A549 (cell line): ENCODE data around the gene USP6NL. TPM values are rescaled to one million over a fixed set of nuclear protein-coding genes. Genes with fewer than 3 reads are reported as not detected.

Source experiments
- ATAC-seq, 2 experiments: fragments of 200-7000 bp in 1 of 2; fragments of >200 bp in 1 of 2; cut with Nextera tagmentation in 1 of 2; cut with Tn5 transposase in 1 of 2; 3 replicates each; pipeline versions ENCODE4 v1.8.0 to v1.9.1; 2018 to 2020; ENCODE audit warnings: mild to moderate bottlenecking in 1 of 2, moderate library complexity in 1 of 2
- CTCF ChIA-PET: fragments of 300-600 bp; sonication (Branson Sonifier 250); formaldehyde crosslinking; extraction: SDS; loops from one replicate; lab custom pipeline; 2021; ENCODE audit warnings: antibody characterized with exemption, inconsistent platforms; lab: Yijun Ruan, JAX
- POLR2A ChIA-PET: fragments of 350-600 bp; formaldehyde crosslinking; extraction: SDS; loops from one replicate; lab custom pipeline; 2021; ENCODE audit warnings: antibody characterized with exemption, inconsistent platforms; lab: Yijun Ruan, JAX
- DNase-seq, 2 experiments: peaks; one replicate each; pipeline versions ENCODE4 v3.0.0 to v3.0.0-alpha.2; 2011 to 2016; ENCODE audit warnings: low read depth in 1 of 2, low spot score in 1 of 2
- FAIRE-seq: peaks from 2 replicates; lab custom pipeline; 2011; peaks lifted over from hg19 to GRCh38; lab: Jason Lieb, UNC
- H3K27ac ChIP-seq, 2 experiments: fragments of >200 bp; sonication (Bioruptor Twin); formaldehyde crosslinking; 3 replicates each; pipeline ENCODE4 v1.5.1; 2016 to 2017
- H3K4me1 ChIP-seq: fragments of >200 bp; sonication (Bioruptor Twin); formaldehyde crosslinking; 3 replicates; pipeline ENCODE4 v1.6.1; 2016
- H3K4me2 ChIP-seq: fragments of >200 bp; sonication (Bioruptor Twin); formaldehyde crosslinking; 3 replicates; pipeline ENCODE4 v1.6.1; 2016
- H3K4me3 ChIP-seq: fragments of >200 bp; sonication (Bioruptor Twin); formaldehyde crosslinking; 3 replicates; pipeline ENCODE4 v1.5.1; 2016
- H3K9me3 ChIP-seq: fragments of >200 bp; sonication (Bioruptor Twin); formaldehyde crosslinking; 3 replicates; pipeline ENCODE4 v1.6.1; 2016
- BHLHE40 ChIP-seq: IDR thresholded peaks from 2 replicates; pipeline ENCODE4 v1.6.1; 2012; ENCODE audit warnings: low read depth, low read length, inconsistent platforms
- CEBPB ChIP-seq, 2 experiments: fragments of >200 bp in 1 of 2; sonication (Bioruptor Twin) in 1 of 2; formaldehyde crosslinking in 1 of 2; IDR thresholded peaks; 2 replicates each; pipeline ENCODE4 v1.6.1; 2012 to 2016
- CHD2 ChIP-seq: fragments of 150-350 bp; IDR thresholded peaks from 2 replicates; pipeline ENCODE4 v1.6.1; 2014; ENCODE audit warnings: low read length; ENCODE audit not compliant: partially characterized antibody
- CHD4 ChIP-seq: fragments of 200-600 bp; sonication (generic); IDR thresholded peaks from 2 replicates; pipeline ENCODE4 v1.6.1; 2016; ENCODE audit warnings: antibody characterized with exemption, mild to moderate bottlenecking, borderline replicate concordance
- EHF ChIP-seq: fragments of 250-450 bp; sonication (Bioruptor Pico); IDR thresholded peaks from 2 replicates; pipeline ENCODE4 v1.5.0; 2020; ENCODE audit warnings: mild to moderate bottlenecking
- EHMT2 ChIP-seq: fragments of 200-600 bp; sonication (generic); IDR thresholded peaks from 2 replicates; pipeline ENCODE4 v1.6.1; 2016; ENCODE audit warnings: antibody characterized with exemption, low read depth, mild to moderate bottlenecking, moderate library complexity
- EP300 ChIP-seq, 2 experiments: fragments of >200 bp; sonication (Bioruptor Twin); formaldehyde crosslinking; IDR thresholded peaks; 2 replicates in 1 of 2; 3 replicates in 1 of 2; pipeline ENCODE4 v1.6.1; 2016 to 2017
- ESRRA ChIP-seq: fragments of 150-350 bp; IDR thresholded peaks from 2 replicates; pipeline ENCODE4 v1.6.1; 2014; ENCODE audit warnings: mild to moderate bottlenecking, low read length, borderline replicate concordance
- HES2 ChIP-seq: fragments of >200 bp; sonication (Bioruptor Twin); formaldehyde crosslinking; IDR thresholded peaks from 2 replicates; pipeline ENCODE4 v1.6.1; 2016
- HOXB5 ChIP-seq: fragments of 250-450 bp; sonication (Bioruptor Pico); IDR thresholded peaks from 2 replicates; pipeline ENCODE4 v1.5.0; 2020; ENCODE audit warnings: mild to moderate bottlenecking, moderate library complexity
- JUN ChIP-seq, 2 experiments: fragments of >200 bp; sonication (Bioruptor Twin); formaldehyde crosslinking; IDR thresholded peaks; 2 replicates in 1 of 2; 3 replicates in 1 of 2; pipeline ENCODE4 v1.6.1; 2016 to 2017
- KDM5A ChIP-seq: fragments of 200-600 bp; sonication (generic); IDR thresholded peaks from 2 replicates; pipeline ENCODE4 v1.6.1; 2016; ENCODE audit warnings: antibody characterized with exemption, mild to moderate bottlenecking
- MAX ChIP-seq: IDR thresholded peaks from 2 replicates; pipeline ENCODE4 v1.6.1; 2012
- NPAS2 ChIP-seq: fragments of 250-450 bp; sonication (Bioruptor Pico); IDR thresholded peaks from 2 replicates; pipeline ENCODE4 v1.8.0; 2022; ENCODE audit warnings: mild to moderate bottlenecking, moderate library complexity, borderline replicate concordance
- POLR2A ChIP-seq: IDR thresholded peaks from 2 replicates; pipeline ENCODE4 v1.6.1; 2012; ENCODE audit warnings: mild to moderate bottlenecking, low read length
- RARB ChIP-seq: fragments of 250-450 bp; sonication (Bioruptor Pico); IDR thresholded peaks from 2 replicates; pipeline ENCODE4 v1.8.0; 2021; ENCODE audit warnings: mild to moderate bottlenecking, moderate library complexity
- RCOR1 ChIP-seq: fragments of 150-350 bp; IDR thresholded peaks from 2 replicates; pipeline ENCODE4 v1.6.1; 2014; ENCODE audit warnings: antibody characterized with exemption, low read length, low read depth
- RFX5 ChIP-seq: fragments of 450-650 bp; IDR thresholded peaks from 2 replicates; pipeline ENCODE4 v1.7.1; 2014; ENCODE audit warnings: antibody characterized with exemption, mild to moderate bottlenecking, moderate library complexity
- RNF2 ChIP-seq: fragments of 200-600 bp; sonication (generic); IDR thresholded peaks from 2 replicates; pipeline ENCODE4 v1.6.1; 2016; ENCODE audit warnings: low read depth, mild to moderate bottlenecking, antibody characterized with exemption, moderate library complexity, borderline replicate concordance
- SREBF2 ChIP-seq: fragments of 450-650 bp; IDR thresholded peaks from 2 replicates; pipeline ENCODE4 v1.6.1; 2014; ENCODE audit warnings: mild to moderate bottlenecking, moderate library complexity
- USF2 ChIP-seq: fragments of 450-650 bp; IDR thresholded peaks from 2 replicates; pipeline ENCODE4 v1.6.1; 2014; ENCODE audit warnings: antibody characterized with exemption
- ZNF302 ChIP-seq: fragments of 250-450 bp; sonication (Bioruptor Pico); IDR thresholded peaks from 2 replicates; pipeline ENCODE4 v1.9.0; 2021; ENCODE audit warnings: inconsistent platforms, mild to moderate bottlenecking, moderate library complexity
- WGBS: methylation state at CpG from one replicate; pipeline ENCODE4 v1.1.6; 2017; ENCODE audit errors: missing lambda C conversion rate; 5-methylcytosine and 5-hydroxymethylcytosine counted together
- polyA plus RNA-seq, 4 experiments: library from polyadenylated mRNA; depleted of rRNA in 3 of 4; stranded (reverse); fragments of >200 nt; fragmentation: RNase III in 1 of 4; extraction: RNeasy Plus Mini Kit Qiagen cat#74134 plus additional on column Dnase treatment in 1 of 4; gene quantifications; 2 replicates in 3 of 4; 3 replicates in 1 of 4; pipeline ENCODE4 v1.2.3, GENCODE V29; 2011 to 2017
- TF ChIP-seq, protein P1 (sequence below): fragments of 200-600 bp; sonication (generic); IDR thresholded peaks from 2 replicates; pipeline ENCODE4 v1.6.1; 2016; ENCODE audit warnings: antibody characterized with exemption, mild to moderate bottlenecking, moderate library complexity
- TF ChIP-seq, protein P2 (sequence below): fragments of 250-450 bp; sonication (Bioruptor Pico); IDR thresholded peaks from 2 replicates; pipeline ENCODE4 v1.5.0; 2020; ENCODE audit warnings: low read depth, mild to moderate bottlenecking, moderate library complexity

USP6NL gene
- polyA plus RNA-seq, 2 of the 4 experiments (the other 2 are of a cell fraction), result 10.6 to 18.2 TPM

GRCh38 chr10:11576092-11576809, 35.2 kb downstream of the USP6NL start:
- ChIA-PET POLR2A (no interaction called here), CTCF (interaction anchor here (0.7 kb wide), 1 partner anchor 43 kb away, joined by 3 read pairs; no protein-coding TSS in a partner anchor)
- WGBS, result 94% methylated on average over 6 of the region's 6 CpGs
- DNase-seq (no peak), FAIRE-seq (no peak), ATAC-seq (no peak)
- Histone ChIP-seq H3K9me3 (no peaks in the 10 kb centered on the region), H3K27ac (no peak overlapping the region), H3K4me3 (no peak overlapping the region), H3K4me2 (no peak overlapping the region), H3K4me1 (peaks cover 3% of the 10 kb centered on the region; the same call in 1 of the 3 replicates)
- no peak for TF ChIP-seq ZNF302
- no peak for TF ChIP-seq EHMT2
- TF ChIP-seq POLR2A, result no peak
- TF ChIP-seq HES2, result no peak
- TF ChIP-seq RNF2, result no peak
- no peak for TF ChIP-seq NPAS2
- TF ChIP-seq, protein P1, sequence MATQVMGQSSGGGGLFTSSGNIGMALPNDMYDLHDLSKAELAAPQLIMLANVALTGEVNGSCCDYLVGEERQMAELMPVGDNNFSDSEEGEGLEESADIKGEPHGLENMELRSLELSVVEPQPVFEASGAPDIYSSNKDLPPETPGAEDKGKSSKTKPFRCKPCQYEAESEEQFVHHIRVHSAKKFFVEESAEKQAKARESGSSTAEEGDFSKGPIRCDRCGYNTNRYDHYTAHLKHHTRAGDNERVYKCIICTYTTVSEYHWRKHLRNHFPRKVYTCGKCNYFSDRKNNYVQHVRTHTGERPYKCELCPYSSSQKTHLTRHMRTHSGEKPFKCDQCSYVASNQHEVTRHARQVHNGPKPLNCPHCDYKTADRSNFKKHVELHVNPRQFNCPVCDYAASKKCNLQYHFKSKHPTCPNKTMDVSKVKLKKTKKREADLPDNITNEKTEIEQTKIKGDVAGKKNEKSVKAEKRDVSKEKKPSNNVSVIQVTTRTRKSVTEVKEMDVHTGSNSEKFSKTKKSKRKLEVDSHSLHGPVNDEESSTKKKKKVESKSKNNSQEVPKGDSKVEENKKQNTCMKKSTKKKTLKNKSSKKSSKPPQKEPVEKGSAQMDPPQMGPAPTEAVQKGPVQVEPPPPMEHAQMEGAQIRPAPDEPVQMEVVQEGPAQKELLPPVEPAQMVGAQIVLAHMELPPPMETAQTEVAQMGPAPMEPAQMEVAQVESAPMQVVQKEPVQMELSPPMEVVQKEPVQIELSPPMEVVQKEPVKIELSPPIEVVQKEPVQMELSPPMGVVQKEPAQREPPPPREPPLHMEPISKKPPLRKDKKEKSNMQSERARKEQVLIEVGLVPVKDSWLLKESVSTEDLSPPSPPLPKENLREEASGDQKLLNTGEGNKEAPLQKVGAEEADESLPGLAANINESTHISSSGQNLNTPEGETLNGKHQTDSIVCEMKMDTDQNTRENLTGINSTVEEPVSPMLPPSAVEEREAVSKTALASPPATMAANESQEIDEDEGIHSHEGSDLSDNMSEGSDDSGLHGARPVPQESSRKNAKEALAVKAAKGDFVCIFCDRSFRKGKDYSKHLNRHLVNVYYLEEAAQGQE, result no peak

- 71% methylated on average over 3 of the region's 3 CpGs for WGBS
- Histone ChIP-seq H3K9me3 (no peaks in the 10 kb centered on the region), H3K27ac (no peak overlapping the region), H3K4me2 (no peak overlapping the region), H3K4me3 (no peak overlapping the region), H3K4me1 (no peaks in the 10 kb centered on the region; the same call in 2 of the 3 replicates)
- ChIA-PET CTCF (no interaction called here), POLR2A (no interaction called here)
- no peak for ATAC-seq
- no peak for DNase-seq
- no peak for FAIRE-seq
- TF ChIP-seq USF2, result no peak
- no peak for TF ChIP-seq ZNF302
- TF ChIP-seq BHLHE40, result no peak
- TF ChIP-seq RFX5, result no peak
- TF ChIP-seq EHMT2, result no peak
- no peak for TF ChIP-seq POLR2A
- no peak for TF ChIP-seq KDM5A
- no peak for TF ChIP-seq EHF
- TF ChIP-seq RARB (CRISPR knock-in tag), result no peak
These were observed 38.0 kb downstream of the USP6NL start for GRCh38 chr10:11573497-11573896.

DNA sequence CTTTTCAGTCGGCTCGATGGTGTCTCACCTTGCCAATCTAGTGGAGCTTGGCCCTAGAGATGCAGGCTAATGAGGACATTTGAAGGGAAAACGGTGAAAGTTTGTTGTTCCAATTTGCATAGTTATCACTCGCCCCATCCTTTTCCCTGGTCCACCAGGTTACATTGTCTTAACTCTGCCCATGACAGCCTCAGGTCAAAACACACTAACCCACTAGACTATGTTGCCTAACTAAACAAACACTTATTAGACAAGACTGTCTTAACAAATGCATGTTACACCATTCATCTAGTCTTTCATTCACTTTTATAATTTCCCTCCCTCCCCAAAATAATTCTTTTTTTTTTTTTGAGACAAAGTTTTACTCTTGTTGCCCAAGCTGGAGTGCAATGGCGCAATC, 40.7 kb downstream of the USP6NL start:
- DNase-seq, result no peak
- no peaks in the 10 kb centered on the region for H3K9me3 ChIP-seq
- H3K27ac ChIP-seq, result no peak overlapping the region
- TF ChIP-seq RARB (CRISPR knock-in tag), result no peak
- no peak for TF ChIP-seq JUN (IDR thresholded peaks at IDR 0.05)
- TF ChIP-seq MAX, result no peak
- TF ChIP-seq CEBPB (IDR thresholded peaks at IDR 0.05), result no peak
- no peak for TF ChIP-seq CHD2
- no peak for TF ChIP-seq EP300 (IDR thresholded peaks at IDR 0.05)
- TF ChIP-seq, protein P2, sequence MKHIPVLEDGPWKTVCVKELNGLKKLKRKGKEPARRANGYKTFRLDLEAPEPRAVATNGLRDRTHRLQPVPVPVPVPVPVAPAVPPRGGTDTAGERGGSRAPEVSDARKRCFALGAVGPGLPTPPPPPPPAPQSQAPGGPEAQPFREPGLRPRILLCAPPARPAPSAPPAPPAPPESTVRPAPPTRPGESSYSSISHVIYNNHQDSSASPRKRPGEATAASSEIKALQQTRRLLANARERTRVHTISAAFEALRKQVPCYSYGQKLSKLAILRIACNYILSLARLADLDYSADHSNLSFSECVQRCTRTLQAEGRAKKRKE, result no peak
- TF ChIP-seq SREBF2, result no peak
- TF ChIP-seq ESRRA, result no peak
- no peak for TF ChIP-seq CHD4
- TF ChIP-seq RCOR1, result no peak
- no peak for TF ChIP-seq RFX5
- no peak for TF ChIP-seq HES2
- no peak for TF ChIP-seq HOXB5
- no peak overlapping the region for H3K4me3 ChIP-seq
- WGBS, result 88% methylated on average over 5 of the region's 5 CpGs
- FAIRE-seq, result peak; percentile 7
- H3K4me2 ChIP-seq, result no peak overlapping the region
- H3K4me1 ChIP-seq, result no peaks in the 10 kb centered on the region
- CTCF ChIA-PET, result no interaction called here
- POLR2A ChIA-PET, result no interaction called here
- ATAC-seq, result no peak
